UCSD-AML1 (cell line): ENCODE measurements around the gene RNU5D-1.

Source experiments
- DNase-seq: peaks from one replicate; lab custom pipeline; 2025; ENCODE audit not compliant: unreplicated experiment; lab: John Stamatoyannopoulos, UW

RNU5D-1 gene

DNA sequence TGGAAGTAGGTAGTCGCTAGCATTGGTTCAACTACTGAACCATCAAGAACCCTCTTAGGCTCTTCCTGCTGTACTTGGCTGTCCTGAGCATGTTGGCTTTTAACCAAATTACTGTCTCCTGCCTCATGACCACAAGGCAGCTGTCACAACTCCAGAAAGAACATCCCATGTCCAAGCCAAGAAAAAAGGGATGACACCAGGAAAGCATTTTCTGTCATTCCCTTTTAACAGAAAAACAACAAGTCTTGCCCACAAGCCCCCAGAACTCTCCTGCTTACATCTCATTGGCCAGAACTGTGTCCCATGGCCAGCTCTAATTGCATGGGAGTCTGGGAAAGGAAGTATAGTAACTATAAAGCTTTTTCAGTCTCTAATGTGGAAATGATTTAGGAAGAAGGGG is 2.4 kb upstream of the RNU5D-1 start:
- no peak for DNase-seq

DNA sequence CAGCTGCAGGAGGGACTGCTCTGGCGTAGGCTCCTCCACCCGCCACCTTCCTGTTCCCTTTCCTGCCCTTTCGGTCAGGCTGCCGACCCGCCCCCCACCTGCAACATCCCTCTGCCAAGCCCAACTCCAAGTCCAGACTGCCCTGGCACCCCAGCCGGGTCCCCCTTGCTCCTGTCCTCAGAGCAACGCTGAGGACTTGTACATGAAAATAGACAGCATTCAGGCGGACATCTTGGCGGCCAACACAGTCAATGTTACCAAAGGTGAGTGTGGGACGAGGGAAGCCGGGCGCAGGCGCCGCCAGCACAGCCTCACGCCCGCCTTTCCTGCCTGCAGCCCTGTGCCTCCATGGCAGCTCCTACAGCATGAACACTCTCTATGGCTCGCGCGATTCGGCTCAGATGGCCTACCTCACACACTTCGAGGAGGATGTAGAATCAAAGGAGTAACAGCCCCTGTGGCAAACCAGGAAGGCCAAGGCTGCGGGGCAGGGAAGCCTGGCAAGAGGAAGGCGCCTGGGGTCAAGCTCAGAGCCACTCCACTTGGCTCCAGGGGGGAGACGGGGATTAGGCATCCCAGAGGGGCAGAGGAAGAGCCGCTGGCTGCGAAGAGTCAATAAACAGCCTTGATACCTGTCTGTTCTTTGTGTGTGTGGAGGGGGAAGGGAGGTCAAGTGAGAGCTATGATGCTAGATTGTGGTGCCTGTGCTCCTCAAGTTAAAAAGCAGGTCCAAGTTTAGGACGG is 5.8 kb downstream of the RNU5D-1 start:
- DNase-seq: no peak

DNA sequence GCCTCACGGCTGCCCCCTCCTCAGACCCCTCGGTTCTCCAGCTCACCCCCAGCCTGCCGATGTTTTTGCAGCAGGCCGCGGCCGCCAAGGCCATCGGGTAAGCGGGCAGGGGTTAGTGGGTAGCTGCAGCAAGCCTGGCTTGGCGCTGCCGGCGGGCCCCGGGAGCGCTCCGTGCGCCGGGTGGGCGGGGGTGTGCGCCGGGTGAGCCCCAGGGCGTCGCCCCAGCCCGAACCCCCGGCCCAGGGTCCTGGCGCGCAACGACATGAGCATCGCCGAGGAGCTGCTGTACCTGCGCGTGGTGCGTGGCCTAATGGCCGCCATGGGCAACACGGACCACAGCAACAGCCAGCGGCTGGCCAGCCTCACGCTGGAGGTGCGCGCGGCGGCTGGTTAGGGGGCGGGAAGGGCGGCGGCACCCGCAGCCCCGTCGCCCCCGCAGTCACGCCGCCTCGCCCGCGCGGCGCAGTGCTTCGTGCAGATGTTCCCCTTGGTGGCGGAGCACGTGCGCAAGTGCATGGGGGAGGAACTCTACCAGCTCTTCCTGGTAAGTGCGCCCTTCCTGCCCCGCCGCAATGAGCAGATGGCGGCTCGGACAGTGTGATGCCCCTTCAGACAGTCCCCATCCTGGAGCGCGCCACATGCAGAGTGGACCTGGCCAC is 6.5 kb downstream of the RNU5D-1 start:
- DNase-seq: no peak

DNA sequence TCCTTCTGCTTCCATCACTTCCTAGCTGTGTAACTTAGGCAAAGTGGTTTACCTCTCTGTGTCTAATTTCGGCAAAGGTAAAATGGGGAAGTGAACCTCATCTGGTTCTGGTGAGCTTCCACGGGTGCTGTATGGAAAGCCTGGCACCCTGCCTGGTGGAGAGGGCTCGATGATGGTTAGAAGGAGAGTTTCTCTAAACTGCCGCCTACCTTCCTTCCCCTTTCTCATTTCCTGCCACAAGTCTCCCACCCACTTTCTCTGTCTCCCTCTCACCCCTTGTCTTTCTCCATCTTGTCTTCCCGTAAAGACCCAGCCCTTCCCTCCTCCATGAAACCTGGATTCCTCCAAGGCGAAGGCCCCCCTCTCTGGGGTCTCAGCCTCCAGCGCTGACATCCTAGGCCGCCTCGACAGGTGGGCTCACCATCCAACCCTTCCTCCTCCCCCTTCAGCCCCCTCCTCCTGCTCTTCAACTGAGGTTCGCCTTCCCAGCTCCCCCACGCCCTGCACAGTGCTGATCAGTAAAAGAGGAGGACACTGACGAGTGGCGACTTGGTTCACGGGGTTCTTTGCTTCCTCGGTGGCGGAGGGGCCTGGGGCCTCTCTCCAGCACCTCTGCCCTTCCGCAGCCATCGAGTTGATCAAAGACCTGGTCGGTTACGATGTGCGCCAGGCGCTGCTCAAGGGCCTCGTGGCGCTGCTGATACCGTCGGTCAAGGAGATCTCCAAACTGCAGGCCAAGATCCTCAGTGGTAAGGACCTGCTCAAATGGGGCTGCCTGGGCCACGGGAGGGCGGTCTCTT is 7.3 kb downstream of the RNU5D-1 start:
- DNase-seq: peak; percentile 69

DNA sequence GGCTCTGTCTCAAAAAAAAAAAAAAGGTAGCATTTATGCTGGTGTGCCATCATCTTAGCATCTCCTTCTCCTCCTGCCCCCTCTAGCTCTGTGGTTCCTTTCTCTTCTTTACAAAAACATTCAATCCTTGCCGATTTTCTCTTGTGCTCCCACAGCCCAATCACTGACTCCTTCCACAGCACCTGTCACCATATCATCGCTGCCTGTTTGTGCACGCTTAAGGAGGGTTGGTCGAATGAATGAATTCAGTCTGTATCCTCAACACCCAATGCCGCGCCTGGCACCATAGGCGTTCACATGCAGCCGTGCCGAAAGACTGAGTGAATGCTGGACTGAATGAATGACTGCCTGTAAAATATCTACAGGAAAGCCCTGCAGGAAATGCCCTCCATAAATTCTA is 7.9 kb downstream of the RNU5D-1 start:
- DNase-seq: no peak

DNA sequence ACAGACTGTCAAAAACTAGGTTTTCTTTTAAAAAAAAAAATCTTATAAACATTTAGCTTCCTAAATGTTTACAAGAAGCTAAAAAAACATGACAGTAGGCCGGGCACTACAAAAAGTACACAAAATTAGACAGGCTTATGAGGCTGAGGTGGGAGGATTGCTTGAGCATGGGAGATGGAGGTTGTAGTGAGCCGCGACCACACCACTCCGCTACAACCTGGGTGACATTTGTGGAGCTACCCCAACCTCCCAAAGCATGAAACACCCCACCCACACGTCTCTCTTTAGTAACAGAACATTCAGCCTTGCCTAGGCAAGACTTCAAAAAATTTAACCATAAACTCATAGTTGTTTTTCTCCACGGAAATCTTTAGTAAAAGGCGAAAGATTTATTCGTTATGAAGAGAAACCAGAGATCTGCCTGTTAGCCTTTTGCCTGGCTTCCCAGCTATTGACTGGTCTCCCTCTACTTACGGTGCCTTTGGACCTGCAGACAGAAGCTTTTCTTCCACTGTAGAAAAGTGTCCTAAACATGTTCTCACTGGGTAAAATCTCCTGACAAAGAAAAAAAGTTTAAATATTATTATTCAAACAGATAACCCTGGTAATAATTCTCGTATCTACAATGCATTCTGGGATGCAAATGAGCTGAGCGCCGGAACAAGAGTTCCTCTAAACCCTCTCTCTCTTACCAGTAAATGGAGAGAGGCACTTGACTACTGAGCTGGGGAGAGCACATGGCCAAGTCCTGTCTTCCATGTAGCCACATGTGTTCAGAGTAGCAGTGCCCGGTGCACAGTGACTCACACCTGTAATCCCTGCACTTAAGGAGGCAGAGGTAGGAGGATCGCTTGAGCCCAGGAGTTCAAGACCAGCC is 9.2 kb downstream of the RNU5D-1 start:
- peak; percentile 81 for DNase-seq

DNA sequence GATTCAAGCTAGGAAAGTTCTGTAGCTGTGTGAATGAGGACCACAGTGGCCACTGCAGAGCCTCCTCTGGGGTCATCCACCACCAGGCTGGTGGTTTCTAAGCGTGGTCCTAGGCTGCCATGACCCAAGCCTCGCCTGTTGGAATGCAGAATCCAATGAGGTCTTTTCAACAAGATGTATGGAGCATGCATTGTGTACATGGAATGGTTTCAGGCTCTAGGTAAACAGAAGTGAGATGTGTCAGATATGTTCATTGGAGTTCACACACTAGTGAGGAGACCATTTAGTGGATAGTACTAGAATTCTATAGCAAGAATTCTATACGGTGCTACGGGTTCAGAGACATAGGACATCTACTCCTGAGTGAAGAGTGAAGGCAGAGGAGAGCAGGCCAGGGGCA is 10.7 kb downstream of the RNU5D-1 start:
- DNase-seq: no peak

DNA sequence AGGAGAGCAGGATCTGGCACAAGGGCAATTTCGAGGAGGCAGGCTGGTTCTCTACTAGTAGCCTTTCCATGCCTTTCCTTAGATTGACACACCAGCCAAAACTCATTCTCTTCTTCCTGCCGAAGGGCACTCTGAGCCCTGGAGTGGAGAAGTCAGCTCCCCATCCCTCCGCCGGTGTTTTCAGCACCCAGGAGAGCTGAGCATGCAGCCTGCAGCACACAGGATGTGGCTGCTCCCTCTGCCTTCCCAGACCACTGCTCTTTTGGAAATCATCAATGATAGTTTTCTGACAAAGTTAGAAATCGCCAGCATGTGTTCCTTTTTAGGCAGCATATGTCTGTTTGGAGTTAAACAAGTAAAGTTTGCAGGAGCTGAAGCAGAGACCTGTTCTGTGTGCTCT is 11.7 kb downstream of the RNU5D-1 start:
- DNase-seq: no peak

DNA sequence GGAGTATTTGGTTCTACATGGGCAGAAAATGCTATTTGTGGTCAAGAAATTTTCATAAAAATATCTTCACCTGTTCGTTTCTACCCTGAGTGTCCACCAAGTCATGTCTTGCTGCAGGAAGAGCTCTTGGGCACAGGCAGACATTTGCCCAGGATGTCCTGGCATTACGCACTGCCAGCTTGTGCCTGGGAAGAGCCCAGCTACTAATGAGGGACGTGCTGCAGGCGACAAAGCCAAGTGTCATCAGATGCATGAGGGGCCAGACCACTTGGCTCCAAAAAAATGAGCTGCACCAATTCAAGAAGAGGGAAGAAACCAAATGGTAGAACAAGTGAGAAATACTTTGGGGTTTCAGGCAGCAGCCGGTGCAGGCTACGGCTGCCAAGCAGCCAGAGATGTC is 12.9 kb downstream of the RNU5D-1 start:
- DNase-seq: no peak

DNA sequence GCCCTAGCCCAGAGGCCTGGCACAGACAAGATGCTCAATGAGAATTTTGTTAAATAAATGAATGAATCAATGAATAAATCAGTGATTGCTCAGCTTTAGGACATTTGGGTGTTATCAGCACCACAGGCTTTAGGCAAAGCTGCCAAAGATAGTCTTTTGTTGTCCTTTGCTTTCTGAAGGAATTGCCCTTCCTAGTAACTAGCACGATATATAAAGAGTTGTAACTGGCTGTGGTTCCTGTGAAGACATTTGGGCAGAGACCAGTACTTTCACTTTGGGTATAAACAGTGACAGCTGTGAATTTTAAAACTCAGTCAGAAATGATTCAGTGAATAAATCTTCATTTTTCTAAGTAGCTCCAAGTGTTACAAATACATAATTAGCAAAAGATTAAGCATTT is 13.3 kb downstream of the RNU5D-1 start:
- DNase-seq: no peak

DNA sequence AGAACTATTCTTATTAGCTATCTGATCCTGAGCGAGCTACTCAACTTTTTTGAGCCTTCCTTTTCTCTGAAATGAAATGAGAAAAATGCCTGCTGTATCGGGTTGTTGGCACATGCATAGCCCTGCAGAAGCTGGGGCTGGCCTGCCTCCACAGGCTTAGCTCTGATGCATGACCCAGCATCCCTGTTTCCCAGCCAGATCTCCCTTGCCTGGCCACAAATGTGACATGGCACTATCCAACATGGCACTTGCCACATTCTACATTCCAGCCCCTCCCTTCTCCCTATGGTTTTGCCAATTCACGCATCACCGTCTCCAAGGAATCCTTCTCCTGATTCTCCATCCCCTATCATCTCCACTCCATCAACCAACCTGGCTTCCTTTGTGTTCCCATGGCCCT is 13.8 kb downstream of the RNU5D-1 start:
- DNase-seq: no peak

DNA sequence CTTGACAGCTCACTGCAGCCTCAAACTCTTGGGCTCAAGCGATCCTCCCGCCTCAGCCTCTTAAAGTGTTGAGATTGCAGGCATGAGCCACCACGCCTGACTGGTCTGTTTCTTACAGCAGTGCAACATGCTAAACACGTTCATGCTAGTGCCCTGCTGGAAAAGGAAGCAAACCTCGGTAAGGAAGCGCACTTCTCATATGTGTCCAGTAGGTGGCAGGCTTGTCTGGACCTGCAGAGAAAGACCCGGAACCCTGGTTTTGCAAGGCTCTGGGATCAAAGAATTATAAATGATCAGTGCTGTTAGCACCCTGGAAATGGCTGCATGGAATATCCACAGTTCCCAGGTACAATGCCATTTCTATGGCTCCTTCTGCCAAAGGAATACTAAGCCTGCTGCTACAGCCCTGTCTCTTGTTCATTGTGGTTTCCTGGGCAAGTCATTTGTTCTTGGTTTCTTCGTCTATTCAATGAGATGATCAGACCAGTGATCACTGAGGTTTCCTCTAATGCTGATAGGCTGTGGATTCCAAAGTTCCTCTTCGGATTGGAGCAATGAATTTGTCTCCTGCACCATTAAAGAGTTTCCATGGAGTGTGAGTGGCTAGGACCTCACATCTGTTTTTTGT is 15.9 kb downstream of the RNU5D-1 start:
- DNase-seq: peak; percentile 60

DNA sequence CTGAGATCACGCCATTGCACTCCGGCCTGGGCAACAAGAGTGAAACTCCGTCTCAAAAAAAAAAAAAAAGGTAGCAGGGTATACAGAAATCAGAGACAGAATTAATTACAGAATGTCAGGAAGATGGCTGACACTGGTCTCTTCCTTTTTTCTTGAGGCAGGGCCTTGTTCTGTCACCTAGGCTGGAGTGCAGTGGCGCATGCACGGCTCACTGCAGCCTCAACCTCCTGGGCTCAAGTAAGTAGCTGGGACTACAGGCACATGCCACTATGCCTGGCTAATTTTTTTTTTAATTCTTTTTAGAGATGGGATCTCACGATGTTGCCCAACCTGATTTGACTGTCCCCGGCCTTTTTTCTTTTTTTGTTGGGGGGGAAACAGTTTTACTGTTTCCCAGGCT is 16.4 kb downstream of the RNU5D-1 start:
- no peak for DNase-seq

DNA sequence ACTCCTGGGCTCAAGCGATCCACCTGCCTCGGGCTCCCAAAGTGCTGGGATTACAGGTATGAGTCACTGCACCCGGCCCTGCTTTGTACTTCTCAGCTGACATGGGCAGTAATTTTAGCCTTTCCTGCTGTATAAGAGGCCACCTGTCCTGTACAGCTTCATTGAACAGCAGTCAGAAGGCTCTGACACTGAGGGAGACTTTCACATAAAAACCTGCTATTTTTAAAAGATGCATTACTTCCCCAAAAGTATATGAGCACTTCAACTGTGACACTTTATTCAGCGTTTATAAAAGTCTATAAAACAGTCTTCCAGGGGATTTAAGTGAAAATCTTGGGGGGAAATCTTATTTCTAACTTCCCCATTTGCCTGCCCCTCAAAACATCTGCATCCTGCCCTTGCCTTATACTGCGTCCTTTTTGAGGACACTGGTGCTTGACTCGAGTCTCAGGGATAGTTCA is 17.6 kb downstream of the RNU5D-1 start:
- DNase-seq: no peak

DNA sequence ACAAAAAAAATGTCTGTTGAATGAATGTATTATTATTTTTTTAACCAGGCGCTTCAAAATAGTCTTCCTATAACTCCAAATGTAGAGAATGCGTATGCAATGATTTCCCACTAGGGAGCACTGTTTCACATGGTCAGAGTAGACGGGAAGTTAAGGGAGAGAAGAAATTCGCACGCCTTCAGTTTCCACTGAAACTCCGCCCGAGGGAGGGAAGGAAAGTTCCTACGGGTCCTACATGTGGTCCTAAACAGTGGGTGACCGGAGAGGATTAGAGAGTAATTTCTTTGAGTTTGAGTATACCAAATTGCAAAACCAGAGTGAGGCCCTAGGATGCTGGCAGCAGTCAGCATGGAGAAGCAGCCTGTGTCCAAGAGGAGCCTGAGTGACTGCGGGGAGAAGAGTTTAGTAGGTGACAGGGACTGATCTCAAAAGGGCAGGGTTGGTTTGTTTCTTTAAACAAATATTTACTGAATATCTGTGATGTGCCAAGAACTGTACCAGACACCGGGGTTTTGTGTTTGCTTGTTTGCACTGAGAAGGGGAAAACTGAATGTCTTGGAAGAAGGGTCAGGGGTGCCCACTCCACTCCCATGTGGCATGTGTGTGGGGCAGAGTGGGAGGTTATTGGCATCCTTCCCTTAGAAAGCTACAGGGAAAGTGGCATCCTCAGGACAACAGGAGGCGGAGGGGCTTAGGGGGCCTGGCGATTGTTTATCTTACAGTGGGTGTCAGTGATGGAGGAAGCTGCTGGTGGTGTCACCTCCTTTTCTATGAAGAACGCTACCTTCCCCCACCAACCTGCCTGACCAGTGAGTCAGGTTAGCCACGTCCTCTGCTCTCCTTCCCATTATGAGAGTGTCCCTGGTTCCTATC is 22.8 kb downstream of the RNU5D-1 start:
- DNase-seq: peak; percentile 38

DNA sequence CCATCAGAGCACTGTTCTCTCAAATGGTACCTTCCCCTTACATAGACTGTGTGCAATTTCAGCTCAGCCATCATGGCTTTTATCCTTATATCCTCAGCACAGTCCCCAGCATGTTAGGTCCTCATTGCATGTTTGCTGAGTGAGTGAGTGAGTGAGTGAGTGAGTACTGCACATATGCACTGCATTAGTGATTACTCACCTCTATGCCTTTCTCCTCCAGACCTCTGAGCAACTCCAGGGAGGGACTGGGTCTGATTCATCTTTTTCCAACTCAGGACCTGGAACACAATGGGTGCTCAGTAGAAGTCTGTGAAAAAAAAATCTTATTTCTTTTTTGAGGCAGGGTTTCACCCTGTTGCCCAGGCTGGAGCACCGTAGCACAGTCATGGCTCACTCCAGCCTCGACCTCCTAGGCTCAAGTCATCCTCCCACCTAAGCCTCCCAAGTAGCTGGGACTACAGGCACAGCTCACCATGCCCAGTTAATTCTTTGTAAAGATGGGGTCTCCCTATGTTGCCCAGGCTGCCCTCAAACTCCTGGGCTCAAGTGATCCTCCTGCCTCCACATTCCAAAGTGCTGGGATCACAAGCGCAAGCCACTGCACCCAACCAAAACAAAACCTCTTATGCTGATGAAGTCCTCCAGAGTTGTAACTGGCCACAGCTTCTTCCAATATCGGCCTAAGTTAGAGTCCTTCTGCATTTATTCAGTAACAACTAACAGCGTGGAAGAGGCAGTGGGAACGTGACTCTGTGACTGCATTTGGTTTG is 23.7 kb downstream of the RNU5D-1 start:
- DNase-seq: no peak

DNA sequence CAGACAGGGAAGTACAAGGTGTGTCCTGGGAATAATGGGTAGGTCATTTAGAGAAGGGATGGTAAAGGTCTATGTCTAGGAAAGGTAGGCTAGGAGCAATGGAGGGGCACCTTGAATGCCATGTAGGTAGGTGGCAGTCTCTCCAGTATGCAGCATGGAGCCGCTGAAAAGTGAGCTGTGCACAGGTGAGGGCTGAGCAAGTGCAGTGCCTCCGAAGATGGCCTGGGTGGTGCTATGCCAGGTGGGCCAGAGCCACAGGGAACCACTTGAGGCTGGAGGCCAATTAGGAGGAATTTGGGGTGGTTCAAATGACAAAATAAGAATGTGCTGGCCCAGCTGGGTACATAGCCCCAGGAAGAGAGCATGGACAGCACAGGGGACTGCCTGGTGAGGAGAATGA is 25.0 kb downstream of the RNU5D-1 start:
- no peak for DNase-seq

DNA sequence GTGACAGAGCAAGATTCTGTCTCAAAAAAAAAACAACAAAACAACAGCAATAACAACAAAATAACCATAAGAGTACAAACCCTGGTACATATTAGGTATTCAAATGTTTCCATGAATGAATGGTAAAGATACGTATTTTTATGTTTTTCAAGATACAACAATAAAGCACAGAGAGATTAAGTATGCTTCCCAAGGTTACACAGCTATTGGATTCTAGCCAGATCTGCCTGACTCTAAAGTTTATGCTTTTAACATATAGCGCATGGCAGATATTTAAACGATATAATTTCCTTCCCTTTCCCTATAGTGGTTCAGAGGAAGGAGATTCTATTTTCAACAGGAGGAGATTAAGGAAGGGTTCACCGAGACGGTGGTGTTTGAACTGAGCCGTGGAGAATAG is 25.5 kb downstream of the RNU5D-1 start:
- DNase-seq: no peak

DNA sequence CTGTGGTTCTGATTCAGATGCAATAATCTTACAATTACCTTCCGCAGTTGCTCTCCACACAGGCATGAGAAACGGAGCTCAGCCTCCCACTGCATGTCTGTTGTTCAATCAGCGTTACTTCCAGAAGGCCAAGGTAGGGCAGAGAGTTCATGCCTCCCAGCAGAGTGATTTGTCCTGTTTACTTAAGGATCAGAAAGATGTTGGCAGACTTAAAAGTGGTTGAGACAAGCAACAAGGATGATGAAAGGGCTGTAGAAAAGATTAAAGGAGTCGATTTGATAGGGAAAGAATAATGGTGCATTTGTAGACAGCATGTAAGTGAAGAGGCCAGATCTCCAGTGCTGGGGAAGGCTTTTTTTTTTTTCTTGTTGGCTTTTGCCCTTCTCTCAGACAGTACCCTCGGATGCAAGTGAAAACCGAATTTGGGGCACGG is 29.8 kb downstream of the RNU5D-1 start:
- DNase-seq: no peak
